Measurements from ENCODE around the gene SYNE2. TPM values are rescaled to one million over a fixed set of nuclear protein-coding genes. Genes with fewer than 3 reads are reported as not detected.

The SYNE2 gene
- total RNA-seq, 1 donor from 2014 or later: 50.2 TPM

DNA sequence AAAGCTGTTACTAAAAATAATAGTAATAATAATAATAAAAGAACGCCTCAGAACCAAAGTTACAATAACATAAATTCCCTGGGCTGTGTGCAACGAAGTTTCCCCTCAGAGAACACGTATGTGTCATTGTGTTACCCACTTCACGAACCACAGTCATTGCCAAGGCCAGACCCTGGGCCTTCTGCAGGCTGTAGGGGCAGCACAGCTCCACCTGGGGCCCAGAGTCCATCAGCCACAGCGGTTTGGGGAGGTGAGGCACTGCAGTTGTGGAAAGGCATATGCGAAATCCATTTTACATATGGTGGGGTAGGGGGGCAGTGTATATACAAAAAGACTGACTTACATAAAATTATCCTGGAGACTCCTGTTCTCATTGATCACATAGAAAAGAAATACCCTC is 385.2 kb downstream of the SYNE2 start:
- no peak for DNase-seq (ENCODE audit: low read depth in 2 of 2)

GRCh38 chr14:64238631-64239030 is 385.8 kb downstream of the SYNE2 start:
- no peak for DNase-seq (ENCODE audit: low read depth in 2 of 2)

DNA sequence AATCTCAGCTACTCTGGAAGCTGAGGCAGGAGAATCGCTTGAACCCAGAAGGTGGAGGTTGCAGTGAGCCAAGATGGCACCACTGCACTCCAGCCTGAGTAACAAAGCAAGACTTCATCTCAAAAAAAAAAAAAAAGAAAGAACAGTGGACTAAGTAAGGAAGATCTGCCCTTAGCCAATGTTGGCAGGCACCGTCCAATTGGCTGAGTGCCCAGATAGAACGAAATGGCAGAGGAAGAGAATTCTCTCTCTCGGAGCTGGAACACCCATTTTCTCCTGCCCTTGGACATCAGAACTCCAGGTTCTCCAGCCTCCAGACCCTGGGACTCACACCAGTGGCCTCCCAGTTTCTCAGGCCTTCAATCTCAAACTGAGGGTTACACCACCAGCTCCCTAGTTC is 391.5 kb downstream of the SYNE2 start:
- DNase-seq (ENCODE audit: low read depth in 2 of 2): peak; percentile 33 to 40

DNA sequence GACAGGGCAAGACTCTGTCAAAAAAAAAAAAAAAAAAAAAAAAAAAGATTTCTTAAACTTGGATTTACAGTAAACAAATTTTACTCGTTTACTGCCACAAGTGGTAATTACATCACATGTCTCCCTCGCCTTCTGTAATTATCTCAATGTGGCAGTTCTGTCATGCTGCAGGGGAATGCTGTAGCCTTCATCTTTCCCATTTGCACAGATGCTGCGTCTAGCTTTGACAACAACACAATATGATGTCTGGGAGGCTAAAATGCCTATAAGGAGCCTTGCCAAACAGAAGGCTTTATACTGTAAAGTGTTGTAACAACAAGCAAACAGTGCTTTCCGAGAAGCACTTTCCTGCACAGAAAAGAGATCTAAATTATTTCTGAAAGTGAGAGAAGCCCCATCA is 392.7 kb downstream of the SYNE2 start:
- no peak for DNase-seq (ENCODE audit: low read depth in 2 of 2)

DNA sequence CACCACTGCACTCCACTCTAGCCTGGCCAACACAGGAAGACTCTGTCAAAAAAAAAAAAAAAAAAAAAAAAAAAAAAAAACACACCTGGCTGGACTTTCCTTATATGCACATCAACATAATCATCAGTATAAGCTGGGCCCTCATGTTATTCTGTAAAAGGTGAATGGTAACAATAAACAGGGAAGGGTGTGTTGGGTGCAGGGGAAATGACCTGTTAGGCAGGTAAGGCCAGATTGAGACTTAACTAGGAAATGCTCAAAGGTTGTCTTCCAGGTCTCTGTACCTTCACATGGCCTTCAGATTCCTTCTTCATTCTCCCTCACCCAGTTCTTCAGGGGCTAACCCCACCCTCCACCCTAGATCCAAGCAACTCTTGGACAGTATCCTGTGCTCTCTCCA is 393.9 kb downstream of the SYNE2 start:
- DNase-seq (ENCODE audit: low read depth in 2 of 2): no peak

- no peak for DNase-seq (ENCODE audit: low read depth in 2 of 2)
Observed at GRCh38 chr14:64247195-64247594, 394.4 kb downstream of the SYNE2 start.

- DNase-seq (ENCODE audit: low read depth in 2 of 2): no peak
Observed at GRCh38 chr14:64248689-64249088, 395.9 kb downstream of the SYNE2 start.

DNA sequence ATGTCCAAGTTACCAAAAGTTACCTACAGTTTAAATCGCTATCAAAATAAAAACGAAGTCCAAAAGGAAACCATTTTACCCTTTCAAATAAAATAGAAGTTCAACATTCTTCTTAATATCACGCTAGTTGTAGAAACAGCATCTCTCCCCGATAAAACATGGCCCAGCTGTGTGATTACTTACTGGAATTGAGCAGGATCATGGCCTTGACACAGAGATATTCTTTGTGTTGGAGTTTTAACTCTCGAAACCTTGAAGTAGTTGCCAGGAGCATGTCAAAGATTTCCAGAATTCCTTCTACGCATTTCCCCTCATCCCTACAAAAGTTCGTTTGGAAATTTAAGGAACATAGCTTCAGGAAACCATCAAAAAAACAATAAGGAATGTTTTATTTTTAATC is 396.6 kb downstream of the SYNE2 start:
- DNase-seq (ENCODE audit: low read depth in 2 of 2): peak in 1 of 2 donors; percentile 23

GRCh38 chr14:64253672-64254071 is 400.9 kb downstream of the SYNE2 start:
- peak; percentile 28 to 83 for DNase-seq (ENCODE audit: low read depth in 2 of 2)

GRCh38 chr14:64255756-64256155 is 403.0 kb downstream of the SYNE2 start:
- no peak for DNase-seq (ENCODE audit: low read depth in 2 of 2)

DNA sequence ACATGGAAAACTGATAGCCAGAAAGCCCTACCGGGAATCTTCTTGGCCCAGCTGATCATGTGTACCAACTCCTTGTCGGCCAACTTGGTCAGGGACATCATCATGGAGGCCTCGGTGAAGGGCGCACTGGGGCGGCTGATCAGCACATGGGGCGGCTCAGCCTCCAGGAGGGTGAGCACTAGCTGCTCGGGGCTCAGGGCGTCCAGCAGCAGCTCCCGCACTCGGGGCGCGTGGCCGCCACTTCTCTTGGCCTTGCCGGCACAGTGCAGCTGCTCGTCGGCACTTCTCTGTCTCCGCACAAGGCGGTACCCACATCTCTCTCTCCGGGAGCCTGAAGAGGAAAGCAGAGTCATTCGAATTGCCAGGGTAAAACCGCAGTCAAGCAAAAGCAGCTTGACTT is 407.6 kb downstream of the SYNE2 start:
- no peak for DNase-seq (ENCODE audit: low read depth in 2 of 2)

DNA sequence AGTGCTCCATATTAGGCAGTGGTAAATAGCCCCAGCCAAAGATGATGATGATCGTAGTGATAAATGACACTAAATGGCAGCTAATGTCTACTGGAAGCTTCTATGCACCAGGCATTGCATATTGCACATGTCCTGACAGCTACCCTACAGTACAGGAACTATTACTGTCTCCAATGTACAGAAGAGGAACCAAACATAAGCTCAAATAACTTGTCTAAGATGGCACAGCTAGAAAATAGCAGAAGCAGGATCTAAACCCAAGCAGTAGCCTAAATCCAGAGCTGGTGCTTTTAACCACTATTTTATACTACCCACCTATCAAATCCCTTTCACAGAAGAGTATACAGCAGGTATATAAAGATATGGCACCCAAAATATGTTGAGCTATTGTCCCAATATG is 412.4 kb downstream of the SYNE2 start:
- DNase-seq (ENCODE audit: low read depth in 2 of 2): no peak

DNA sequence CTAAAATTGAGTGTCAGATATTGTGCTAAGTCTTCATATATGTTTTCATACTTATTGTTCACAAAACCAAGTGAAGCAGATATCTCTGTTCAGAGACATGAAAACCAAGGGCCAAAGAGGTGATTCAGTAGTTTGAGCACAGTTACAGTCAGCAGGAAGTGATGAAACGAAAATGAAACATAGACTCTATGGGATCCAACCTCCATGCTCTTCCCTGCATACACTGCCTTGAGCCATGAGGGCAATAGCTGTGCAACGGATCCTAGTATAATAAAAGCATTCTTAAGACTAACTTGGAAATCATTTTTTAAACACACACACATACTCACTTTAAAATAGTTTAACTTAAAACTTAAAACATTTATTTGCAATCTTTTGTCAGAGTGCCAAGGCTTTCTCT is 413.4 kb downstream of the SYNE2 start:
- peak; percentile 10 to 65 for DNase-seq (ENCODE audit: low read depth in 2 of 2)

DNA sequence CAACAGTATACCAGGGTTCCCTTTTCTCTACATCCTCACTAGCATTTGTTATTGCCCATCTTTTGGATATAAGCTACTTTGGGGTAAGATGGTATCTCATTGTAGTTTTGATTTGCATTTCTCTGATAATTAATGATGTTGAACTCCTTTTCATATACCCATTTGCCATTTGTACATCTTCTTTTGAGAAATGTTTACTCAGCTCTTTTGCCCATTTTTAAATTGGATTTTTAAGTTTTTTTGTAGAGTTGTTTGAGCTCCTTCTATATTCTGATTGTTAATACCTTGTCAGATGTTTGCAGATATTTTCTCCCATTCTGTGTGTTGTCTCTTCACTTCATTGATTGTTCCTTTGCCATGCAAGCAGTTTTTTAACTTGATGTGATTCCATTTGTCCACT is 419.2 kb downstream of the SYNE2 start:
- no peak for DNase-seq (ENCODE audit: low read depth in 2 of 2)

Other genes starting within 250 kb of the SYNE2 start
- 8.7 and 13.9 TPM in 2 replicates for gene WDR89, start 211.1 kb upstream of the SYNE2 start, total RNA-seq
- gene SGPP1, start 124.9 kb upstream of the SYNE2 start, total RNA-seq: 8.5 and 9.5 TPM in 2 replicates